Liver (tissue), 9 donors: ENCODE data around the gene UBXN1. TPM values are rescaled to one million over a fixed set of nuclear protein-coding genes. Genes with fewer than 3 reads are reported as not detected.
"Not testable (repeated sequence)": the region's sequence is repeated elsewhere in the genome, so short reads cannot be mapped to it uniquely, and the experiment has no call there.

ENCODE experiments used
- DNase-seq: peaks from one replicate; pipeline ENCODE4 v3.0.0-alpha.2; 2017; ENCODE audit warnings: low spot score
- H3K27ac ChIP-seq, 2 donors: one replicate each; pipeline ENCODE4 v1.7.0; 2013; ENCODE audit warnings: inconsistent platforms in 2 of 2, low read length in 2 of 2, control low read depth in 1 of 2, low read depth in 1 of 2, mild to moderate bottlenecking in 1 of 2
- H3K27me3 ChIP-seq, 4 donors: one replicate each; pipeline versions ENCODE4 v1.6.1 to v1.7.0; 2013; ENCODE audit warnings: low read length in 3 of 4, inconsistent platforms in 1 of 4, mild to moderate bottlenecking in 1 of 4, moderate library complexity in 1 of 4; ENCODE audit not compliant: control insufficient read depth in 4 of 4, insufficient read depth in 4 of 4
- H3K36me3 ChIP-seq, 4 donors: one replicate each; pipeline versions ENCODE4 v1.6.1 to v1.7.0; 2013; ENCODE audit warnings: low read length in 3 of 4, mild to moderate bottlenecking in 3 of 4, low read depth in 1 of 4, moderate library complexity in 1 of 4; ENCODE audit not compliant: control insufficient read depth in 4 of 4, insufficient read depth in 3 of 4
- H3K4me1 ChIP-seq, 4 donors: one replicate each; pipeline versions ENCODE4 v1.6.1 to v1.7.0; 2013; ENCODE audit warnings: low read length in 3 of 4, mild to moderate bottlenecking in 3 of 4, moderate library complexity in 1 of 4; ENCODE audit not compliant: control insufficient read depth in 4 of 4, insufficient read depth in 4 of 4
- H3K4me3 ChIP-seq, 3 donors: one replicate each; pipeline versions ENCODE4 v1.6.1 to v1.7.0; 2013; ENCODE audit warnings: low read length in 3 of 3, control low read depth in 1 of 3, low read depth in 1 of 3, mild to moderate bottlenecking in 1 of 3
- H3K9ac ChIP-seq, 2 donors: one replicate each; pipeline ENCODE4 v1.7.0; 2013; ENCODE audit warnings: low read length in 2 of 2, mild to moderate bottlenecking in 2 of 2, moderate library complexity in 2 of 2, control low read depth in 1 of 2, low read depth in 1 of 2
- H3K9me3 ChIP-seq, 4 donors: one replicate each; pipeline versions ENCODE4 v1.6.1 to v1.7.0; 2013; ENCODE audit warnings: low read length in 3 of 4; ENCODE audit not compliant: control insufficient read depth in 4 of 4
- EGR1 ChIP-seq, 2 donors: IDR thresholded peaks; 2 replicates each; pipeline ENCODE4 v1.6.1; 2016 to 2018; ENCODE audit warnings: antibody characterized with exemption in 2 of 2, low read depth in 2 of 2
- FOXA1 ChIP-seq: IDR thresholded peaks from 2 replicates; pipeline ENCODE4 v1.6.1; 2016; ENCODE audit warnings: antibody characterized with exemption
- FOXA2 ChIP-seq: IDR thresholded peaks from 2 replicates; pipeline ENCODE4 v1.6.1; 2016; ENCODE audit warnings: antibody characterized with exemption
- GABPA ChIP-seq, 2 donors: IDR thresholded peaks in 1 of 2; conservative IDR thresholded peaks in 1 of 2; 2 replicates each; pipeline ENCODE4 v1.6.1; 2016; ENCODE audit warnings: antibody characterized with exemption in 2 of 2, mild to moderate bottlenecking in 1 of 2, moderate library complexity in 1 of 2
- HNF4A ChIP-seq, 2 donors: conservative IDR thresholded peaks; 2 replicates each; pipeline ENCODE4 v1.6.1; 2016; ENCODE audit warnings: antibody characterized with exemption in 2 of 2, mild to moderate bottlenecking in 2 of 2
- JUND ChIP-seq, 2 donors: IDR thresholded peaks; 2 replicates each; pipeline ENCODE4 v1.6.1; 2016; ENCODE audit warnings: antibody characterized with exemption in 2 of 2
- NR2F2 ChIP-seq: IDR thresholded peaks from 2 replicates; pipeline ENCODE4 v1.6.1; 2016; ENCODE audit warnings: antibody characterized with exemption
- RAD21 ChIP-seq, 2 donors: IDR thresholded peaks; 2 replicates each; pipeline ENCODE4 v1.6.1; 2016; ENCODE audit warnings: antibody characterized with exemption in 2 of 2, mild to moderate bottlenecking in 2 of 2
- SP1 ChIP-seq: IDR thresholded peaks from 2 replicates; pipeline ENCODE4 v1.6.1; 2018; ENCODE audit warnings: antibody characterized with exemption, mild to moderate bottlenecking
- TAF1 ChIP-seq: conservative IDR thresholded peaks from 2 replicates; pipeline ENCODE4 v1.6.1; 2016; ENCODE audit warnings: antibody characterized with exemption, mild to moderate bottlenecking
- WGBS: extraction: QIAGEN DNeasy Blood & Tissue Kit; methylation state at CpG from one replicate; pipeline ENCODE4 v1.1.7; 2013; 5-methylcytosine and 5-hydroxymethylcytosine counted together
- polyA plus RNA-seq, 2 donors: library from polyadenylated mRNA; stranded (reverse) in 1 of 2; unstranded in 1 of 2; fragments of 200-250 nt in 1 of 2; fragments of >200 nt in 1 of 2; fragmentation: Nextera tagmentation in 1 of 2; extraction: Ambion mirVana in 1 of 2; gene quantifications; one replicate each; pipeline versions ENCODE4 v1.2.1 to v1.2.3, GENCODE V29; 2013 to 2015
- total RNA-seq, 2 donors: library from RNA; depleted of rRNA; stranded (reverse); fragments of >200 nt; gene quantifications; one replicate each; pipeline ENCODE4 v1.2.3, GENCODE V29; 2014
- TF ChIP-seq, protein P1 (sequence below): IDR thresholded peaks from 2 replicates; pipeline ENCODE4 v1.6.1; 2016; ENCODE audit warnings: antibody characterized with exemption
- TF ChIP-seq, protein P2 (sequence below): IDR thresholded peaks from 2 replicates; pipeline ENCODE4 v1.6.1; 2016; ENCODE audit warnings: antibody characterized with exemption
- TF ChIP-seq, protein P3 (sequence below): IDR thresholded peaks from 2 replicates; pipeline ENCODE4 v1.6.1; 2016; ENCODE audit warnings: antibody characterized with exemption
- TF ChIP-seq, protein P4 (sequence below): IDR thresholded peaks from 2 replicates; pipeline ENCODE4 v1.6.1; 2016; ENCODE audit warnings: antibody characterized with exemption, mild to moderate bottlenecking
- TF ChIP-seq, protein P5 (sequence below): fragments of 150-350 bp; IDR thresholded peaks from 2 replicates; pipeline ENCODE4 v1.5.1; 2017; ENCODE audit warnings: improper control_type of control experiment, low read depth, low read length; ENCODE audit not compliant: missing input control
- donor health status: healthy.
- donor health status: healthy.
- donor health status: healthy.
- donor health status: healthy.
- donor health status: healthy.

The UBXN1 gene
- total and polyA plus RNA-seq, 4 donors = 31.4 to 45.7 (median 41.2) TPM

DNA sequence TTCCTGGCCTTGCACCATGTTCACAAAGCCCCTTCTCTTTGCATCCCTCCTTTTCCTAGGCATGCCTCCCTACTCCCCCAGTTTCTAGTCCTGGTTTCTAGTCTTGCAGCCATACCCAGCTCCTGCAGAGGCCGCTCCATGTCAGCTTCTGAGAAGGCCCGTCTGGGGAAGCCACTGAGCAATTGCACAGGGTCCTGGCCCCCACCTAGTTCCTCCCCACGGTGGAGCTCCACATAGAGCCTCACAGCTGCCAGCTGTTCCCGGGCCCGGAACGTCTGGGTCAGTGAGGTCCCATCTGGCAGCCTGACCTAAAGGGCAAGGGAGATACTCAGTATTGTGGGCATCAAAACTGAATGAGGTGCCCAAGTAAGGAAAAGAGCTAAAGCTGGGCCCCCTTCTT lies 2.2 kb downstream of the UBXN1 start:
- no peak for TF ChIP-seq TAF1
- TF ChIP-seq, protein P1, sequence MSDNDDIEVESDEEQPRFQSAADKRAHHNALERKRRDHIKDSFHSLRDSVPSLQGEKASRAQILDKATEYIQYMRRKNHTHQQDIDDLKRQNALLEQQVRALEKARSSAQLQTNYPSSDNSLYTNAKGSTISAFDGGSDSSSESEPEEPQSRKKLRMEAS = no peak
- TF ChIP-seq JUND (IDR thresholded peaks at IDR 0.05) = no peak
- no peak for TF ChIP-seq SP1
- TF ChIP-seq HNF4A (conservative IDR thresholded peaks at IDR 0.05) = no peak
- no peak for TF ChIP-seq FOXA1
- TF ChIP-seq RAD21 (IDR thresholded peaks at IDR 0.05) = no peak
- no peak for TF ChIP-seq FOXA2
- TF ChIP-seq GABPA (IDR thresholded peaks at IDR 0.05 in 1 of 2, conservative IDR thresholded peaks at IDR 0.05 in 1 of 2) = no peak
- TF ChIP-seq, protein P2, sequence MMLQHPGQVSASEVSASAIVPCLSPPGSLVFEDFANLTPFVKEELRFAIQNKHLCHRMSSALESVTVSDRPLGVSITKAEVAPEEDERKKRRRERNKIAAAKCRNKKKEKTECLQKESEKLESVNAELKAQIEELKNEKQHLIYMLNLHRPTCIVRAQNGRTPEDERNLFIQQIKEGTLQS = no peak
- Histone ChIP-seq H3K27ac (no peak overlapping the region), H3K27me3 (no peaks in the 10 kb centered on the region), H3K4me1 (peaks cover 7 to 50% (median 42%) of the 10 kb centered on the region in 4 donors), H3K9me3 (no peaks in the 10 kb centered on the region), H3K4me3 (no peak overlapping the region), H3K9ac (no peak overlapping the region), H3K36me3 (peaks cover 0 to 6% (median 3%) of the 10 kb centered on the region in 4 donors)
- 57% methylated on average over 6 of the region's 6 CpGs for WGBS
- no peak for DNase-seq

DNA sequence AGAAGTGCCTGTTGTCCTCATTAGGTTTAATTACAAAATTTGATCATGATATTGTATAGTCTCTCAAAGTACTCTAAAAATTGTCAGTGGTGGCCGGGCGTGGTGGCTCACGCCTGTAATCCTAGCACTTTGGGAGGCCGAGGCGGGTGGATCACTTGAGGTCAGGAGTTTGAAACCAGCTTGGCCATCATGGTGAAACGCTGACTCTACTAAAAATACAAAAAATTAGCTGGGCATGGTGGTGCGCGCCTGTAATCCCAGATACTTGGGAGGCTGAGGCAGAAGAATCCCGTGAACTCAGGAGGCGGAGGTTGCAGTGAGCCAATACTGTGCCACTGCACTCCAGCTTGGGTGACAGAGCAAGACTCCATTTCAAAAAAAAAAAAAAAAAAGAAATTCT lies 3.5 kb downstream of the UBXN1 start:
- H3K9me3 ChIP-seq, DNase-seq, H3K4me3 ChIP-seq, H3K27me3 ChIP-seq, H3K36me3 ChIP-seq, H3K27ac ChIP-seq, H3K9ac ChIP-seq: not testable (repeated sequence)
- peaks cover 10 to 58% (median 46%) of the 10 kb centered on the region in 4 donors for H3K4me1 ChIP-seq
- 90% methylated on average over 10 of the region's 10 CpGs for WGBS

DNA sequence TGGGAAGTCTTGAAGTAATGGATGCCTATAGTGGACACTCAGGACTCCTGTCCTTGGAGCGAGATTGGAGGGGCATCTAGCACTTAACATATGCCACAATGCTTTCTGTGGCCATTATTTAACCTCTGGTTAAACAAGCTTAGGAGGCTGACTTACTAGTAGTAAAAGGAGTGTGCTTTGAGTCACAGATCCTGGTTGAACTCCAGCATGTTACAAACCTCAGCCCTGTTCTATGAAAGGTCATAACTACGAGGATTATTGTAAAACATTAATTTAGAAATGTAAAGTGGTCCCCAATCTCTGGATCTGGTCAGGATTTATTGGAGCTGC lies 5.7 kb downstream of the UBXN1 start:
- Histone ChIP-seq H3K9me3 (no peaks in the 10 kb centered on the region), H3K4me1 (peaks cover 11 to 60% (median 49%) of the 10 kb centered on the region in 4 donors), H3K9ac (no peak overlapping the region), H3K27me3 (no peaks in the 10 kb centered on the region), H3K36me3 (peaks cover 0 to 6% (median 3%) of the 10 kb centered on the region in 4 donors), H3K27ac (no peak overlapping the region), H3K4me3 (no peak overlapping the region)
- no peak for TF ChIP-seq FOXA2
- no peak for TF ChIP-seq EGR1 (IDR thresholded peaks at IDR 0.05; ENCODE audit: low read depth in 2 of 2)
- TF ChIP-seq, protein P2 = no peak
- TF ChIP-seq, protein P3, sequence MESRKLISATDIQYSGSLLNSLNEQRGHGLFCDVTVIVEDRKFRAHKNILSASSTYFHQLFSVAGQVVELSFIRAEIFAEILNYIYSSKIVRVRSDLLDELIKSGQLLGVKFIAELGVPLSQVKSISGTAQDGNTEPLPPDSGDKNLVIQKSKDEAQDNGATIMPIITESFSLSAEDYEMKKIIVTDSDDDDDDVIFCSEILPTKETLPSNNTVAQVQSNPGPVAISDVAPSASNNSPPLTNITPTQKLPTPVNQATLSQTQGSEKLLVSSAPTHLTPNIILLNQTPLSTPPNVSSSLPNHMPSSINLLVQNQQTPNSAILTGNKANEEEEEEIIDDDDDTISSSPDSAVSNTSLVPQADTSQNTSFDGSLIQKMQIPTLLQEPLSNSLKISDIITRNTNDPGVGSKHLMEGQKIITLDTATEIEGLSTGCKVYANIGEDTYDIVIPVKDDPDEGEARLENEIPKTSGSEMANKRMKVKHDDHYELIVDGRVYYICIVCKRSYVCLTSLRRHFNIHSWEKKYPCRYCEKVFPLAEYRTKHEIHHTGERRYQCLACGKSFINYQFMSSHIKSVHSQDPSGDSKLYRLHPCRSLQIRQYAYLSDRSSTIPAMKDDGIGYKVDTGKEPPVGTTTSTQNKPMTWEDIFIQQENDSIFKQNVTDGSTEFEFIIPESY = no peak
- TF ChIP-seq FOXA1 = no peak
- TF ChIP-seq, protein P4, sequence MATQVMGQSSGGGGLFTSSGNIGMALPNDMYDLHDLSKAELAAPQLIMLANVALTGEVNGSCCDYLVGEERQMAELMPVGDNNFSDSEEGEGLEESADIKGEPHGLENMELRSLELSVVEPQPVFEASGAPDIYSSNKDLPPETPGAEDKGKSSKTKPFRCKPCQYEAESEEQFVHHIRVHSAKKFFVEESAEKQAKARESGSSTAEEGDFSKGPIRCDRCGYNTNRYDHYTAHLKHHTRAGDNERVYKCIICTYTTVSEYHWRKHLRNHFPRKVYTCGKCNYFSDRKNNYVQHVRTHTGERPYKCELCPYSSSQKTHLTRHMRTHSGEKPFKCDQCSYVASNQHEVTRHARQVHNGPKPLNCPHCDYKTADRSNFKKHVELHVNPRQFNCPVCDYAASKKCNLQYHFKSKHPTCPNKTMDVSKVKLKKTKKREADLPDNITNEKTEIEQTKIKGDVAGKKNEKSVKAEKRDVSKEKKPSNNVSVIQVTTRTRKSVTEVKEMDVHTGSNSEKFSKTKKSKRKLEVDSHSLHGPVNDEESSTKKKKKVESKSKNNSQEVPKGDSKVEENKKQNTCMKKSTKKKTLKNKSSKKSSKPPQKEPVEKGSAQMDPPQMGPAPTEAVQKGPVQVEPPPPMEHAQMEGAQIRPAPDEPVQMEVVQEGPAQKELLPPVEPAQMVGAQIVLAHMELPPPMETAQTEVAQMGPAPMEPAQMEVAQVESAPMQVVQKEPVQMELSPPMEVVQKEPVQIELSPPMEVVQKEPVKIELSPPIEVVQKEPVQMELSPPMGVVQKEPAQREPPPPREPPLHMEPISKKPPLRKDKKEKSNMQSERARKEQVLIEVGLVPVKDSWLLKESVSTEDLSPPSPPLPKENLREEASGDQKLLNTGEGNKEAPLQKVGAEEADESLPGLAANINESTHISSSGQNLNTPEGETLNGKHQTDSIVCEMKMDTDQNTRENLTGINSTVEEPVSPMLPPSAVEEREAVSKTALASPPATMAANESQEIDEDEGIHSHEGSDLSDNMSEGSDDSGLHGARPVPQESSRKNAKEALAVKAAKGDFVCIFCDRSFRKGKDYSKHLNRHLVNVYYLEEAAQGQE = no peak
- no peak for TF ChIP-seq NR2F2
- TF ChIP-seq, protein P5, sequence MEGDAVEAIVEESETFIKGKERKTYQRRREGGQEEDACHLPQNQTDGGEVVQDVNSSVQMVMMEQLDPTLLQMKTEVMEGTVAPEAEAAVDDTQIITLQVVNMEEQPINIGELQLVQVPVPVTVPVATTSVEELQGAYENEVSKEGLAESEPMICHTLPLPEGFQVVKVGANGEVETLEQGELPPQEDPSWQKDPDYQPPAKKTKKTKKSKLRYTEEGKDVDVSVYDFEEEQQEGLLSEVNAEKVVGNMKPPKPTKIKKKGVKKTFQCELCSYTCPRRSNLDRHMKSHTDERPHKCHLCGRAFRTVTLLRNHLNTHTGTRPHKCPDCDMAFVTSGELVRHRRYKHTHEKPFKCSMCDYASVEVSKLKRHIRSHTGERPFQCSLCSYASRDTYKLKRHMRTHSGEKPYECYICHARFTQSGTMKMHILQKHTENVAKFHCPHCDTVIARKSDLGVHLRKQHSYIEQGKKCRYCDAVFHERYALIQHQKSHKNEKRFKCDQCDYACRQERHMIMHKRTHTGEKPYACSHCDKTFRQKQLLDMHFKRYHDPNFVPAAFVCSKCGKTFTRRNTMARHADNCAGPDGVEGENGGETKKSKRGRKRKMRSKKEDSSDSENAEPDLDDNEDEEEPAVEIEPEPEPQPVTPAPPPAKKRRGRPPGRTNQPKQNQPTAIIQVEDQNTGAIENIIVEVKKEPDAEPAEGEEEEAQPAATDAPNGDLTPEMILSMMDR = no peak
- TF ChIP-seq, protein P1 = no peak
- no peak for DNase-seq
- WGBS = 72% methylated on average over 2 of the region's 2 CpGs
